ENCODE data around the gene DLG2. TPM values are rescaled to one million over a fixed set of nuclear protein-coding genes. Genes with fewer than 3 reads are reported as not detected.

DLG2 gene
- total and polyA plus RNA-seq, 2 of the 4 experiments (the other 2 are of a cell fraction) = 0.31 to 0.36 TPM

- TF ChIP-seq RCOR1 (IDR thresholded peaks at IDR 0.05; ENCODE audit: insufficient replicate concordance, low read length) (no peak), NFE2L2 (IDR thresholded peaks at IDR 0.05; ENCODE audit: low read depth, low read length) (no peak), RAD21 (IDR thresholded peaks at IDR 0.05; ENCODE audit: low read length) (no peak), ELK1 (IDR thresholded peaks at IDR 0.05; ENCODE audit: borderline replicate concordance, low read depth, low read length) (no peak)
- Histone ChIP-seq H3K79me1 (ENCODE audit: low read depth in 1 of 2, low read length in 2 of 2) (no peaks in the 10 kb centered on the region), H3K14ac (replicated peaks; ENCODE audit: low read depth, low read length) (no peak overlapping the region), H3K4me3 (ENCODE audit: insufficient read depth, low read depth, low read length) (no peak overlapping the region), H3K9ac (ENCODE audit: low read depth, low read length) (no peak overlapping the region), H3K27ac (ENCODE audit: insufficient read depth, low read length) (no peak overlapping the region), H2AK9ac (replicated peaks; ENCODE audit: low read depth, low read length, poor library complexity) (no peak overlapping the region), H2BK120ac (ENCODE audit: low read depth, low read length) (no peak overlapping the region), H4K5ac (ENCODE audit: low read depth, low read length) (no peak overlapping the region), H3K27me3 (ENCODE audit: control insufficient read depth, insufficient read depth, low read length) (no peaks in the 10 kb centered on the region), H3K56ac (ENCODE audit: extremely low read depth, insufficient read depth, low read length) (no peak overlapping the region), H2BK15ac (ENCODE audit: low read depth, low read length) (no peak overlapping the region), H3K18ac (ENCODE audit: low read depth, low read length) (no peak overlapping the region), H2AFZ (replicated peaks; ENCODE audit: low read length, poor library complexity) (no peak overlapping the region), H3K9me1 (ENCODE audit: insufficient read depth, low read length) (no peaks in the 10 kb centered on the region), H3K23ac (ENCODE audit: low read depth, low read length) (no peak overlapping the region), H4K91ac (ENCODE audit: insufficient read depth, low read depth, low read length) (no peak overlapping the region), H3K4ac (ENCODE audit: low read depth, low read length) (no peak overlapping the region), H2BK20ac (ENCODE audit: low read depth, low read length) (no peak overlapping the region), H2BK5ac (ENCODE audit: low read depth, low read length, poor library complexity, severe bottlenecking) (no peak overlapping the region), H3K4me1 (ENCODE audit: control insufficient read depth, insufficient read depth, low read length) (no peaks in the 10 kb centered on the region), H2AK5ac (ENCODE audit: low read depth, low read length) (no peak overlapping the region), H3K36me3 (ENCODE audit: control insufficient read depth, insufficient read depth, low read length) (no peaks in the 10 kb centered on the region), H3K4me2 (ENCODE audit: low read depth, low read length) (no peak overlapping the region), H4K20me1 (ENCODE audit: insufficient read depth, low read length) (no peaks in the 10 kb centered on the region), H3K9me3 (ENCODE audit: control insufficient read depth, insufficient read depth, low read length) (no peaks in the 10 kb centered on the region), H4K8ac (ENCODE audit: low read depth in 2 of 2, low read length in 2 of 2) (no peak overlapping the region)
- dilution Hi-C loops (cut with HindIII; ENCODE audit: low sequenced_read_pairs, unreplicated experiment) = no loop called here
- no CpG with 5 or more reads among the region's 5 CpGs for WGBS, 2 experiments (ENCODE audit: extremely low coverage in 2 of 2, insufficient read length in 1 of 2)
- ATAC-seq (ENCODE audit: low read depth) (no peak), DNase-seq (no peak)
- intact Hi-C loops (cut with micrococcal nuclease) = no loop called here
- ChIA-PET CTCF (interaction anchor here (1.0 kb wide), 1 partner anchor 244 kb away, joined by 3 read pairs; no protein-coding TSS in a partner anchor), POLR2A (ENCODE audit: unreplicated experiment) (no interaction called here)
- in situ Hi-C loops (cut with MboI; ENCODE audit: low sequenced_read_pairs) = no loop called here
- no TSS peak for BruUV-seq (replicated peaks)
Observed at GRCh38 chr11:85540181-85540580, 87.0 kb downstream of the DLG2 start.

Data from IMR-90 (cell line).